ENCODE measurements around the gene NCAPD3. TPM values are rescaled to one million over a fixed set of nuclear protein-coding genes. Genes with fewer than 3 reads are reported as not detected.

The NCAPD3 gene
- total and polyA plus RNA-seq, 9 of the 15 experiments (the other 6 are each of a cell fraction or from before 2014, with no cell fraction given): 23.6 to 80.6 (median 58.6) TPM

DNA sequence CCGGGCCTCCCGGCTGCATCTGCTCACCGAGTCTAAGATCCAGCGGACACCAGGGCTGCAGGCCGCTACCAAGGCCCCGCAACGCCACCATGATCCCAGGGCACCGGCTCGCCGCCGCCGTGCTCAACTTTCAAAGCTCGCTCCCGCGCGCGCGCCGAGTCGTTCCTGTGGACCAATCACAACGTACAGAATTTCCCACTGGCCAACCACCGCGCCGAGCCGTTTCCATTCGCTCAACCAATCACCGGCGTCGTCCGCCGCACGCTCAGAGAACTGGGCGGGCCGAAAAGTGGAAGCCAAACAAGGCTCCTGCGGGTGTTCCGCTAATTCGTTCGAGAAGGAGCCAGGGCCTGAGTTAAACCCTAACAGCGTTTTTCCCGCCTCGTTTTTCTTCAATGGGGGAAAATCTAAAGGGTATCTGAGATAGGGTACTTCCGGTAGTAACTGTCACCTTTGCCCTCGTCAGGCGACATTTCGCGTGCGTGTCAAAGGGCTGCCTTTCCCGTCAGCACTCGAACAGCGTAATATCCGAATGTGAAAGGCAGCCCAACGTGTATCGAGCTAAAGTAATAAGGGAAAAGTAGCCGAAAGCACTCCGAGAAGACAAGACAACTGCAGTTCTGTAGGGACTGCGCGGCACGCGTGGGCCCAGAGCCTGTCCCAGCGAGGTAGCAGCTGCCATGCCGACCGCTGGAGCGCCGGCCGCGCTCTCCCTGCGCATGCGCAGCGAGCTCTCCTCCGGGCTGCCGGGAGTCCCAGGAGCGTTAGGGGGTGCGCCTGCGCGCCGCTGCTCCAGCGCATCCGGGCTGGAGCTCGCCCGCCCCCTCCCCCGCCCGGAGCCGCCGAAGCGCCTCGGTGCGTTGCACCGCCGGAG, at the start of gene NCAPD3, which contains the start of gene VPS26B (continued):
- TF ChIP-seq, protein P1, sequence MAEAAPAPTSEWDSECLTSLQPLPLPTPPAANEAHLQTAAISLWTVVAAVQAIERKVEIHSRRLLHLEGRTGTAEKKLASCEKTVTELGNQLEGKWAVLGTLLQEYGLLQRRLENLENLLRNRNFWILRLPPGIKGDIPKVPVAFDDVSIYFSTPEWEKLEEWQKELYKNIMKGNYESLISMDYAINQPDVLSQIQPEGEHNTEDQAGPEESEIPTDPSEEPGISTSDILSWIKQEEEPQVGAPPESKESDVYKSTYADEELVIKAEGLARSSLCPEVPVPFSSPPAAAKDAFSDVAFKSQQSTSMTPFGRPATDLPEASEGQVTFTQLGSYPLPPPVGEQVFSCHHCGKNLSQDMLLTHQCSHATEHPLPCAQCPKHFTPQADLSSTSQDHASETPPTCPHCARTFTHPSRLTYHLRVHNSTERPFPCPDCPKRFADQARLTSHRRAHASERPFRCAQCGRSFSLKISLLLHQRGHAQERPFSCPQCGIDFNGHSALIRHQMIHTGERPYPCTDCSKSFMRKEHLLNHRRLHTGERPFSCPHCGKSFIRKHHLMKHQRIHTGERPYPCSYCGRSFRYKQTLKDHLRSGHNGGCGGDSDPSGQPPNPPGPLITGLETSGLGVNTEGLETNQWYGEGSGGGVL (CRISPR knock-in tag; IDR thresholded peaks at IDR 0.05): no peak
- TF ChIP-seq PML (IDR thresholded peaks at IDR 0.05; ENCODE audit: low read length) (peak; percentile 91), SIN3B (IDR thresholded peaks at IDR 0.05; ENCODE audit: low read depth) (peak; percentile 55; the same call in 1 of the 2 replicates), RFX7 (CRISPR knock-in tag; IDR thresholded peaks at IDR 0.05) (no peak), OTX1 (CRISPR knock-in tag; IDR thresholded peaks at IDR 0.05) (0 out of 2 replicates have a peak, but pooled peaks have one; percentile 36), NFATC3 (IDR thresholded peaks at IDR 0.05) (no peak), CBX1 (IDR thresholded peaks at IDR 0.05; ENCODE audit: low read depth) (peak; percentile 69; the same call in 1 of the 2 replicates), MXI1 (IDR thresholded peaks at IDR 0.05; ENCODE audit: low read depth, low read length) (peak; percentile 78; the same call in 1 of the 2 replicates), ZNF583 (CRISPR knock-in tag; IDR thresholded peaks at IDR 0.05) (no peak), CSDE1 (IDR thresholded peaks at IDR 0.05) (peak in 1 of 2 experiments; percentile 61; a peak in 1 of 4 replicates), ZNF263 (CRISPR knock-in tag; IDR thresholded peaks at IDR 0.05; ENCODE audit: borderline replicate concordance) (no peak)
- TF ChIP-seq, protein P2, sequence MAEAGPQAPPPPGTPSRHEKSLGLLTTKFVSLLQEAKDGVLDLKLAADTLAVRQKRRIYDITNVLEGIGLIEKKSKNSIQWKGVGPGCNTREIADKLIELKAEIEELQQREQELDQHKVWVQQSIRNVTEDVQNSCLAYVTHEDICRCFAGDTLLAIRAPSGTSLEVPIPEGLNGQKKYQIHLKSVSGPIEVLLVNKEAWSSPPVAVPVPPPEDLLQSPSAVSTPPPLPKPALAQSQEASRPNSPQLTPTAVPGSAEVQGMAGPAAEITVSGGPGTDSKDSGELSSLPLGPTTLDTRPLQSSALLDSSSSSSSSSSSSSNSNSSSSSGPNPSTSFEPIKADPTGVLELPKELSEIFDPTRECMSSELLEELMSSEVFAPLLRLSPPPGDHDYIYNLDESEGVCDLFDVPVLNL (CRISPR knock-in tag; IDR thresholded peaks at IDR 0.05; ENCODE audit: low read depth): peak; percentile 95
- TF ChIP-seq, protein P3, sequence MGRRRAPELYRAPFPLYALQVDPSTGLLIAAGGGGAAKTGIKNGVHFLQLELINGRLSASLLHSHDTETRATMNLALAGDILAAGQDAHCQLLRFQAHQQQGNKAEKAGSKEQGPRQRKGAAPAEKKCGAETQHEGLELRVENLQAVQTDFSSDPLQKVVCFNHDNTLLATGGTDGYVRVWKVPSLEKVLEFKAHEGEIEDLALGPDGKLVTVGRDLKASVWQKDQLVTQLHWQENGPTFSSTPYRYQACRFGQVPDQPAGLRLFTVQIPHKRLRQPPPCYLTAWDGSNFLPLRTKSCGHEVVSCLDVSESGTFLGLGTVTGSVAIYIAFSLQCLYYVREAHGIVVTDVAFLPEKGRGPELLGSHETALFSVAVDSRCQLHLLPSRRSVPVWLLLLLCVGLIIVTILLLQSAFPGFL (CRISPR knock-in tag; IDR thresholded peaks at IDR 0.05): 0 out of 2 replicates have a peak, but pooled peaks have one; percentile 72
- TF ChIP-seq, protein P4, sequence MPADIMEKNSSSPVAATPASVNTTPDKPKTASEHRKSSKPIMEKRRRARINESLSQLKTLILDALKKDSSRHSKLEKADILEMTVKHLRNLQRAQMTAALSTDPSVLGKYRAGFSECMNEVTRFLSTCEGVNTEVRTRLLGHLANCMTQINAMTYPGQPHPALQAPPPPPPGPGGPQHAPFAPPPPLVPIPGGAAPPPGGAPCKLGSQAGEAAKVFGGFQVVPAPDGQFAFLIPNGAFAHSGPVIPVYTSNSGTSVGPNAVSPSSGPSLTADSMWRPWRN (IDR thresholded peaks at IDR 0.05; ENCODE audit: low read depth): no peak
- TF ChIP-seq, protein P5, sequence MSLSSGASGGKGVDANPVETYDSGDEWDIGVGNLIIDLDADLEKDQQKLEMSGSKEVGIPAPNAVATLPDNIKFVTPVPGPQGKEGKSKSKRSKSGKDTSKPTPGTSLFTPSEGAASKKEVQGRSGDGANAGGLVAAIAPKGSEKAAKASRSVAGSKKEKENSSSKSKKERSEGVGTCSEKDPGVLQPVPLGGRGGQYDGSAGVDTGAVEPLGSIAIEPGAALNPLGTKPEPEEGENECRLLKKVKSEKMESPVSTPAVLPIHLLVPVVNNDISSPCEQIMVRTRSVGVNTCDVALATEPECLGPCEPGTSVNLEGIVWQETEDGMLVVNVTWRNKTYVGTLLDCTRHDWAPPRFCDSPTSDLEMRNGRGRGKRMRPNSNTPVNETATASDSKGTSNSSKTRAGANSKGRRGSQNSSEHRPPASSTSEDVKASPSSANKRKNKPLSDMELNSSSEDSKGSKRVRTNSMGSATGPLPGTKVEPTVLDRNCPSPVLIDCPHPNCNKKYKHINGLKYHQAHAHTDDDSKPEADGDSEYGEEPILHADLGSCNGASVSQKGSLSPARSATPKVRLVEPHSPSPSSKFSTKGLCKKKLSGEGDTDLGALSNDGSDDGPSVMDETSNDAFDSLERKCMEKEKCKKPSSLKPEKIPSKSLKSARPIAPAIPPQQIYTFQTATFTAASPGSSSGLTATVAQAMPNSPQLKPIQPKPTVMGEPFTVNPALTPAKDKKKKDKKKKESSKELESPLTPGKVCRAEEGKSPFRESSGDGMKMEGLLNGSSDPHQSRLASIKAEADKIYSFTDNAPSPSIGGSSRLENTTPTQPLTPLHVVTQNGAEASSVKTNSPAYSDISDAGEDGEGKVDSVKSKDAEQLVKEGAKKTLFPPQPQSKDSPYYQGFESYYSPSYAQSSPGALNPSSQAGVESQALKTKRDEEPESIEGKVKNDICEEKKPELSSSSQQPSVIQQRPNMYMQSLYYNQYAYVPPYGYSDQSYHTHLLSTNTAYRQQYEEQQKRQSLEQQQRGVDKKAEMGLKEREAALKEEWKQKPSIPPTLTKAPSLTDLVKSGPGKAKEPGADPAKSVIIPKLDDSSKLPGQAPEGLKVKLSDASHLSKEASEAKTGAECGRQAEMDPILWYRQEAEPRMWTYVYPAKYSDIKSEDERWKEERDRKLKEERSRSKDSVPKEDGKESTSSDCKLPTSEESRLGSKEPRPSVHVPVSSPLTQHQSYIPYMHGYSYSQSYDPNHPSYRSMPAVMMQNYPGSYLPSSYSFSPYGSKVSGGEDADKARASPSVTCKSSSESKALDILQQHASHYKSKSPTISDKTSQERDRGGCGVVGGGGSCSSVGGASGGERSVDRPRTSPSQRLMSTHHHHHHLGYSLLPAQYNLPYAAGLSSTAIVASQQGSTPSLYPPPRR (CRISPR knock-in tag; IDR thresholded peaks at IDR 0.05; ENCODE audit: borderline replicate concordance): no peak
